ENCODE results near the gene PNMA8C. TPM values are rescaled to one million over a fixed set of nuclear protein-coding genes. Genes with fewer than 3 reads are reported as not detected.
"Not testable (repeated sequence)": the region's sequence is repeated elsewhere in the genome, so short reads cannot be mapped to it uniquely, and the experiment has no call there.

The PNMA8C gene
- total and polyA plus RNA-seq, 2 experiments from 2014 or later = 0.20 to 0.69 TPM

- H3K4me3 ChIP-seq = peak overlapping the region; percentile 7
- peak; percentile 37 for TF ChIP-seq CTCF (IDR thresholded peaks at IDR 0.05; ENCODE audit: low read depth, low read length)
- DNase-seq (ENCODE audit: low read depth in 1 of 2, low spot score in 1 of 2) = peak; percentile 61 to 81
- H3K27me3 ChIP-seq = no peaks in the 10 kb centered on the region
- no peaks in the 10 kb centered on the region for H3K36me3 ChIP-seq
- peak overlapping the region; percentile 36 for H3K27ac ChIP-seq
- H3K9me3 ChIP-seq (ENCODE audit: low read depth) = no peaks in the 10 kb centered on the region
- peaks cover 25% of the 10 kb centered on the region for H3K4me1 ChIP-seq (ENCODE audit: low read depth)
Observed at GRCh38 chr19:46404753-46405468, 23.8 kb downstream of the PNMA8C start.

DNA sequence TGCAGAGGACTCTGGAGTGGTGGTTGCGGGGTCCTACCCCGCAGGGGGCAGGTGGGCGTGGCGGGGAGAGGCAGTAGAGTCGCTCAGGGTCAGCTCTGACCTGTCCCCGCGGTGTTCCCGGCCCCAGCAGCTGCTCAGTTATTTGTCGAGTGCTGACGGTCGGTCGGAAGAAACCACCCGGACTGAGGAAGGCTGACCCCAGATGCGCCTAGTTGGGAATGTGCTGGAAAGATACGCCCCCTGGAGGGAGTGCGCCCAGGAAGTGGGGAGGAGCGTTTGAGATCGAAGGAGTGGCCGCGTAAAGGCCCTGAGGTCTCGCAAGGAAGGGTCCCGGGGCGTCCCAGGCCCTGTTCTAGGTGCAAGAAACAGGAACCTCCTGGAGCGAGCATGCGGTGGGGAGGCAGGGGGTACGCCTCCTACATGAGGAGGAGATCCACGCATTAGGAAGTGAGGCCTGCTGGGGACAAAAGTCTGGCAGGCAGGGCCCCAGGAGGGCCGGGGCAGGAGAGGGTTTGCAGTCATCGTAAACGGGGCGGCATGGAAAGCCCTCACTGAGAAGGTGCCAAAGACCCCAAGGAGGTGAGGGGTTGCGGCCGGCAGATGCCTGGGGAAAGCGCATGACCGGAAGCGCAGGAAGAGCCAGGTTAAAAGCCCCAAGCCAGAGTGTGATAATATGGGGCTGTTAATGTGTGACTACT is 24.5 kb downstream of the PNMA8C start:
- Histone ChIP-seq H3K36me3 (no peaks in the 10 kb centered on the region), H3K4me1 (ENCODE audit: low read depth) (peaks cover 25% of the 10 kb centered on the region), H3K4me3 (peak overlapping the region; percentile 7), H3K9me3 (ENCODE audit: low read depth) (no peaks in the 10 kb centered on the region), H3K27me3 (no peaks in the 10 kb centered on the region), H3K27ac (peak overlapping the region; percentile 36)
- DNase-seq (ENCODE audit: low read depth in 1 of 2, low spot score in 1 of 2) = peak; percentile 76
- TF ChIP-seq CTCF (IDR thresholded peaks at IDR 0.05; ENCODE audit: low read depth, low read length) = peak; percentile 56

DNA sequence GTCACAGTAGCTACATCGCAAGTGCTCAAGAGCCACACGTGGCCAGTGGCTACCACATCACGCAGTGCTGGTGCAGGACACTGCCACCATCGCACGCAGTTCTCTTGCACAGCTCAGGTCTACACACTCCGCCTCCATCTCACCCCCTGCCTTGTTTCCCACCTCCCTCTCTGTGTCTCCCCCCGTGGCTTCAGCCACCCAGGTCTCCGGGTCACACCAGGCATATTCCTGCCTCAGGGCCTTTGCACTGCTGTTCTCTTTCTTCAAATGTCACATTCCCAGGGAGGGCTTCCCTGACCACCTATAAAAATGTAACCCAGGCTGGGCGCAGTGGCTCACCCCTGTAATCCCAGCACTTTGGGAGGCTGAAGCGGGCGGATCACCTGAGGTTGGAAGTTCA is 26.0 kb downstream of the PNMA8C start:
- H3K4me1 ChIP-seq (ENCODE audit: low read depth) = peaks cover 17% of the 10 kb centered on the region
- no peak for DNase-seq (ENCODE audit: low read depth in 1 of 2, low spot score in 1 of 2)
- H3K9me3 ChIP-seq (ENCODE audit: low read depth) = no peaks in the 10 kb centered on the region
- H3K36me3 ChIP-seq = no peaks in the 10 kb centered on the region
- no peak for TF ChIP-seq CTCF (IDR thresholded peaks at IDR 0.05; ENCODE audit: low read depth, low read length)
- H3K27ac ChIP-seq = no peak overlapping the region
- no peak overlapping the region for H3K4me3 ChIP-seq
- H3K27me3 ChIP-seq = no peaks in the 10 kb centered on the region

DNA sequence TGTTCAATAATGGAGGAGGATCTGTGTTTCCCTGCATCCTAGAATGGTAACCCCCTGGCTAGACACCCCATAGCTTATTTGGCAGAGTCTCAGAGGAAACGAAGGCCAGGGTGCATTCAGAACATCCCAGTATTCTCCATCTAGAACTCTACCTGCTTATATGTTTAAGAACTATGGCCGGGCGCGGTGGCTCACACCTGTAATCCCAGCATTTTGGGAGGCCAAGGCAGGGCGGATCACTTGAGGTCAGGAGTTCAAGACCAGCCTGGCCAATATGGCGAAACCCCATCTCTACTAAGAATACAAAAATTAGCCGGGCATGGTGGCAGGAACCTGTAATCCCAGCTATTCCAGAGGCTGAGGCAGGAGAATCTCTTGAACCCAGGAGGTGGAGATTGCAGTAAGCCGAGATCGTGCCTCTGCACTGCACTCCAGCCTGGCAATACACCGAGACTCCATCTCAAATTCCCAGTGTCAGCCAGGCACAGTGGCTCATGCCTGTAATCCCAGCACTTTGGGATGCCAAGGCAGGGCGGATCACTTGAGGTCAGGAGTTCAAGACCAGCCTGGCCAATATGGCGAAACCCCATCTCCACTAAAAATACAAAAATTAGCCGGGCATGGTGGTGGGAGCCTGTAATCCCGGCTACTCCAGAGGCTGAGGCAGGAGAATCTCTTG is 30.8 kb downstream of the PNMA8C start:
- H3K4me3 ChIP-seq; H3K9me3 ChIP-seq (ENCODE audit: low read depth); H3K27ac ChIP-seq; H3K27me3 ChIP-seq; DNase-seq (ENCODE audit: low read depth in 1 of 2, low spot score in 1 of 2); H3K4me1 ChIP-seq (ENCODE audit: low read depth); H3K36me3 ChIP-seq: not testable (repeated sequence)

GRCh38 chr19:46394402-46394797 is 34.3 kb downstream of the PNMA8C start:
- peak in 1 of 2 donors; percentile 31 for DNase-seq (ENCODE audit: low read depth in 1 of 2, low spot score in 1 of 2)
- Histone ChIP-seq H3K36me3 (peaks cover 13% of the 10 kb centered on the region), H3K9me3 (ENCODE audit: low read depth) (no peaks in the 10 kb centered on the region), H3K27ac (no peak overlapping the region), H3K4me3 (no peak overlapping the region), H3K27me3 (no peaks in the 10 kb centered on the region), H3K4me1 (ENCODE audit: low read depth) (no peaks in the 10 kb centered on the region)
- TF ChIP-seq CTCF (IDR thresholded peaks at IDR 0.05; ENCODE audit: low read depth, low read length) = no peak

Measured in cardiac muscle cell (in vitro differentiated cells and primary cell).